Measurements from ENCODE around the gene FANK1.
"Not testable (repeated sequence)": the region's sequence is repeated elsewhere in the genome, so short reads cannot be mapped to it uniquely, and the experiment has no call there.

The FANK1 gene

GRCh38 chr10:125926247-125926646 is 29.9 kb downstream of the FANK1 start:
- no peak for DNase-seq
- intact Hi-C loops (cut with DNase I) = no loop called here

- intact Hi-C loops (cut with DNase I); DNase-seq: not testable (repeated sequence)
These were observed 30.9 kb downstream of the FANK1 start for GRCh38 chr10:125927265-125927664.

- no peak for DNase-seq
- intact Hi-C loops (cut with DNase I) = no loop called here
These were observed 32.7 kb downstream of the FANK1 start for GRCh38 chr10:125928928-125929585.

GRCh38 chr10:125929618-125930017 is 33.3 kb downstream of the FANK1 start:
- no peak for DNase-seq
- intact Hi-C loops (cut with DNase I) = no loop called here

- no peak for DNase-seq
- intact Hi-C loops (cut with DNase I) = no loop called here
These were observed 37.3 kb downstream of the FANK1 start for GRCh38 chr10:125933693-125934092.

- intact Hi-C loops (cut with DNase I) = no loop called here
These were observed 40.0 kb downstream of the FANK1 start for GRCh38 chr10:125936331-125936730.

GRCh38 chr10:125940515-125940914 is 44.2 kb downstream of the FANK1 start:
- intact Hi-C loops (cut with DNase I) = no loop called here
- DNase-seq = no peak

More at GRCh38 chr10:125936331-125936730, 40.0 kb downstream of the FANK1 start:
- DNase-seq = no peak

GRCh38 chr10:125951290-125951689 is 54.9 kb downstream of the FANK1 start:
- intact Hi-C loops (cut with DNase I) = no loop called here
- DNase-seq = no peak

GRCh38 chr10:125953778-125954385 is 57.5 kb downstream of the FANK1 start:
- no peak for DNase-seq
- intact Hi-C loops (cut with DNase I) = no loop called here

GRCh38 chr10:125955766-125956165 is 59.4 kb downstream of the FANK1 start:
- intact Hi-C loops (cut with DNase I) = no loop called here
- DNase-seq = no peak

- intact Hi-C loops (cut with DNase I) = no loop called here
- DNase-seq = no peak
These were observed 65.4 kb downstream of the FANK1 start for GRCh38 chr10:125961743-125962142.

GRCh38 chr10:125962200-125962599 is 65.8 kb downstream of the FANK1 start:
- no peak for DNase-seq
- intact Hi-C loops (cut with DNase I) = no loop called here

GRCh38 chr10:125964558-125964957 is 68.2 kb downstream of the FANK1 start:
- DNase-seq = no peak
- intact Hi-C loops (cut with DNase I) = no loop called here

- intact Hi-C loops (cut with DNase I) = no loop called here
These were observed 71.2 kb downstream of the FANK1 start for GRCh38 chr10:125967533-125967932.

GRCh38 chr10:125970077-125970630 is 73.8 kb downstream of the FANK1 start:
- intact Hi-C loops (cut with DNase I) = not testable (repeated sequence)
- DNase-seq = peak in 1 of 10 donors; percentile 31

More at GRCh38 chr10:125967533-125967932, 71.2 kb downstream of the FANK1 start:
- DNase-seq = no peak

- no peak for DNase-seq
- intact Hi-C loops (cut with DNase I) = no loop called here
These were observed 80.7 kb downstream of the FANK1 start for GRCh38 chr10:125976960-125977605.

- DNase-seq = no peak
- intact Hi-C loops (cut with DNase I) = loop anchor here (5.0 to 10.0 kb wide), 2 partner anchors 522 to 765 kb away; no protein-coding TSS in a partner anchor
These were observed 83.6 kb downstream of the FANK1 start for GRCh38 chr10:125979976-125980375.

- DNase-seq = no peak
- intact Hi-C loops (cut with DNase I) = loop anchor here (5.0 to 10.0 kb wide), 2 partner anchors 522 to 764 kb away; no protein-coding TSS in a partner anchor
These were observed 84.2 kb downstream of the FANK1 start for GRCh38 chr10:125980521-125981035.

- peak in 5 of 10 donors; percentile 13 to 85 (median 19) for DNase-seq
- intact Hi-C loops (cut with DNase I) = loop anchor here (1.0 to 10.0 kb wide), 4 partner anchors 320 to 762 kb away; no protein-coding TSS in a partner anchor
These were observed 86.0 kb downstream of the FANK1 start for GRCh38 chr10:125982260-125982948.

- intact Hi-C loops (cut with DNase I) = loop anchor here (2.0 to 10.0 kb wide), 3 partner anchors 320 to 762 kb away; no protein-coding TSS in a partner anchor
These were observed 86.8 kb downstream of the FANK1 start for GRCh38 chr10:125983161-125983560.

More at GRCh38 chr10:125983161-125983560, 86.8 kb downstream of the FANK1 start:
- DNase-seq = no peak
